Esophagus squamous epithelium (tissue), 5 donors: Measurements from ENCODE around the gene EEF1AKMT3. TPM values are rescaled to one million over a fixed set of nuclear protein-coding genes. Genes with fewer than 3 reads are reported as not detected.

Experiments used
- DNase-seq: peaks from one replicate; lab custom pipeline; 2025; lab: John Stamatoyannopoulos, UW
- H3K27ac ChIP-seq, 4 donors: fragments of 200-600 bp; sonication (generic); one replicate each; pipeline ENCODE4 v1.5.1; 2016 to 2019; ENCODE audit warnings: mild to moderate bottlenecking in 1 of 4
- H3K27me3 ChIP-seq, 4 donors: fragments of 200-600 bp; sonication (generic); 1 replicate in 3 of 4; 2 replicates in 1 of 4; pipeline versions ENCODE4 v1.5.1 to v1.6.0; 2017 to 2021; ENCODE audit warnings: antibody characterized with exemption in 1 of 4
- H3K36me3 ChIP-seq, 3 donors: fragments of 200-600 bp; sonication (generic); one replicate each; pipeline ENCODE4 v1.5.1; 2016 to 2019
- H3K4me1 ChIP-seq, 3 donors: fragments of 200-600 bp; sonication (generic); one replicate each; pipeline ENCODE4 v1.5.1; 2017 to 2019
- H3K4me3 ChIP-seq, 4 donors: fragments of 200-600 bp; sonication (generic); 1 replicate in 3 of 4; 2 replicates in 1 of 4; pipeline ENCODE4 v1.5.1; 2016 to 2019; ENCODE audit warnings: mild to moderate bottlenecking in 2 of 4, moderate library complexity in 1 of 4
- H3K9me3 ChIP-seq, 3 donors: fragments of 200-600 bp; sonication (generic); one replicate each; pipeline ENCODE4 v1.5.1; 2016 to 2019
- CTCF ChIP-seq, 6 experiments: fragments of 450-650 bp in 4 of 6; fragments of 200-600 bp in 2 of 6; sonication (generic) in 2 of 6; IDR thresholded peaks; one replicate each; pipeline ENCODE4 v1.5.1; 2016 to 2019; ENCODE audit warnings: antibody characterized with exemption in 6 of 6, mild to moderate bottlenecking in 4 of 6, moderate library complexity in 4 of 6
- POLR2A ChIP-seq, 4 donors: fragments of 450-650 bp; IDR thresholded peaks; one replicate each; pipeline ENCODE4 v1.6.1; 2017; ENCODE audit warnings: antibody characterized with exemption in 4 of 4, mild to moderate bottlenecking in 4 of 4, moderate library complexity in 3 of 4
- WGBS, 2 donors: methylation state at CpG; one replicate each; pipeline ENCODE4 v1.1.5; 2018; 5-methylcytosine and 5-hydroxymethylcytosine counted together
- intact Hi-C: fragments of 100-400 bp; cut with DNase I; formaldehyde crosslinking; loops from one replicate; pipeline ENCODE4 v1.15.0; 2022
- total RNA-seq, 4 donors: library from RNA; depleted of rRNA; stranded (reverse); fragments of >200 nt; gene quantifications; one replicate each; pipeline ENCODE4 v1.1.0, GENCODE V29; 2016
- donor health status: DM: yes; HTN: yes; CAD: no.

EEF1AKMT3 gene
- total RNA-seq, 4 donors from 2014 or later, result 2.6 to 7.6 (median 3.7) TPM

GRCh38 chr12:57776247-57776587, 3.8 kb downstream of the EEF1AKMT3 start:
- no peak overlapping the region for H3K27ac ChIP-seq
- peaks cover 0 to 42% (median 0%) of the 10 kb centered on the region in 3 donors for H3K36me3 ChIP-seq
- DNase-seq, result no peak
- TF ChIP-seq POLR2A (IDR thresholded peaks at IDR 0.05), result no peak
- TF ChIP-seq CTCF (IDR thresholded peaks at IDR 0.05), result no peak
- no peaks in the 10 kb centered on the region for H3K9me3 ChIP-seq
- intact Hi-C loops, result no loop called here
- no peaks in the 10 kb centered on the region for H3K27me3 ChIP-seq
- H3K4me1 ChIP-seq, result peaks cover 8 to 19% (median 11%) of the 10 kb centered on the region in 3 donors
- no peak overlapping the region for H3K4me3 ChIP-seq
- 84 to 93% methylated on average over 2 of the region's 2 CpGs for WGBS, 2 donors

- intact Hi-C loops, result no loop called here
- H3K36me3 ChIP-seq, result peaks cover 0 to 42% (median 0%) of the 10 kb centered on the region in 3 donors
- no peaks in the 10 kb centered on the region for H3K27me3 ChIP-seq
- no peak overlapping the region for H3K27ac ChIP-seq
- no peaks in the 10 kb centered on the region for H3K9me3 ChIP-seq
- no peak overlapping the region for H3K4me3 ChIP-seq
- no peak for DNase-seq
- TF ChIP-seq CTCF (IDR thresholded peaks at IDR 0.05) (no peak), POLR2A (IDR thresholded peaks at IDR 0.05) (no peak)
- peaks cover 3 to 19% (median 11%) of the 10 kb centered on the region in 3 donors for H3K4me1 ChIP-seq
- WGBS, 2 donors, result 90 to 91% methylated on average over 7 of the region's 7 CpGs
These were observed 5.0 kb downstream of the EEF1AKMT3 start for GRCh38 chr12:57777367-57777766.

GRCh38 chr12:57777911-57778310, 5.5 kb downstream of the EEF1AKMT3 start:
- Histone ChIP-seq H3K27ac (no peak overlapping the region), H3K27me3 (no peaks in the 10 kb centered on the region), H3K9me3 (no peaks in the 10 kb centered on the region), H3K36me3 (peaks cover 0 to 42% (median 0%) of the 10 kb centered on the region in 3 donors), H3K4me1 (peaks cover 4 to 20% (median 11%) of the 10 kb centered on the region in 3 donors), H3K4me3 (no peak overlapping the region)
- DNase-seq, result no peak
- intact Hi-C loops, result no loop called here
- WGBS, 2 donors, result 68 to 92% methylated on average over 4 to 6 of the region's 7 CpGs
- TF ChIP-seq CTCF (IDR thresholded peaks at IDR 0.05), result no peak
- no peak for TF ChIP-seq POLR2A (IDR thresholded peaks at IDR 0.05)

GRCh38 chr12:57779736-57780135, 7.3 kb downstream of the EEF1AKMT3 start:
- Histone ChIP-seq H3K27ac (no peak overlapping the region), H3K36me3 (peaks cover 0 to 46% (median 0%) of the 10 kb centered on the region in 3 donors), H3K4me1 (peaks cover 10 to 25% (median 16%) of the 10 kb centered on the region in 3 donors), H3K9me3 (no peaks in the 10 kb centered on the region), H3K4me3 (no peak overlapping the region), H3K27me3 (no peaks in the 10 kb centered on the region)
- no peak for TF ChIP-seq POLR2A (IDR thresholded peaks at IDR 0.05)
- TF ChIP-seq CTCF (IDR thresholded peaks at IDR 0.05), result no peak
- intact Hi-C loops, result loop anchor here (10.0 kb wide), 1 partner anchor 55 kb away; no protein-coding TSS in a partner anchor
- no peak for DNase-seq
- WGBS, 2 donors, result 40% methylated on average over 1 of the region's 1 CpG; no CpG with 5 or more reads in 1 of the 2 donors

GRCh38 chr12:57780284-57780897, 8.0 kb downstream of the EEF1AKMT3 start:
- no peak overlapping the region for H3K27ac ChIP-seq
- H3K36me3 ChIP-seq, result peaks cover 0 to 45% (median 0%) of the 10 kb centered on the region in 3 donors
- no peak for DNase-seq
- H3K4me3 ChIP-seq, result no peak overlapping the region
- H3K9me3 ChIP-seq, result no peaks in the 10 kb centered on the region
- no peaks in the 10 kb centered on the region for H3K27me3 ChIP-seq
- TF ChIP-seq POLR2A (IDR thresholded peaks at IDR 0.05) (no peak), CTCF (IDR thresholded peaks at IDR 0.05) (no peak)
- intact Hi-C loops, result loop anchor here (10.0 kb wide), 1 partner anchor 54 kb away; no protein-coding TSS in a partner anchor
- peaks cover 10 to 25% (median 16%) of the 10 kb centered on the region in 3 donors for H3K4me1 ChIP-seq
- 92 to 95% methylated on average over 3 to 4 of the region's 4 CpGs for WGBS, 2 donors
